Activated CD8-positive, alpha-beta T cell treated with anti-CD3 and anti-CD28 coated beads, Interleukin-2, amount 10 ng/mL, durations not matched to agents 7 days and 5 days (primary cell): ENCODE data around the gene LMOD2. TPM values are rescaled to one million over a fixed set of nuclear protein-coding genes. Genes with fewer than 3 reads are reported as not detected.
A peak's percentile ranks its signal among the peaks of the same experiment; 100 is the strongest.

Experiments
- ATAC-seq: fragments of 150-1000 bp; cut with Tn5 transposase; one replicate; pipeline ENCODE4 v1.10.0; 2021; ENCODE audit warnings: moderate library complexity
- CTCF ChIA-PET: fragments of 350-600 bp; sonication (Branson Sonifier 250); formaldehyde crosslinking; loops from one replicate; lab custom pipeline; 2021; ENCODE audit warnings: antibody characterized with exemption; lab: Charles Lee
- POLR2A ChIA-PET: fragments of 350-600 bp; sonication (Branson Sonifier 250); formaldehyde crosslinking; loops from one replicate; lab custom pipeline; 2021; ENCODE audit warnings: antibody characterized with exemption; lab: Charles Lee
- DNase-seq: peaks from one replicate; pipeline ENCODE4 v3.0.0-alpha.2; 2020
- H3K27ac Mint-ChIP-seq: one replicate; pipeline ENCODE4 v1.8.0; 2021; ENCODE audit warnings: mild to moderate bottlenecking, mixed read lengths
- H3K27me3 Mint-ChIP-seq: one replicate; pipeline ENCODE4 v1.8.0; 2021; ENCODE audit warnings: low read depth, mixed read lengths
- H3K36me3 Mint-ChIP-seq: one replicate; pipeline ENCODE4 v1.8.0; 2021; ENCODE audit warnings: low read depth, mixed read lengths
- H3K4me1 Mint-ChIP-seq: one replicate; pipeline ENCODE4 v1.8.0; 2021; ENCODE audit warnings: low read depth, mixed read lengths
- H3K4me3 Mint-ChIP-seq: one replicate; pipeline ENCODE4 v1.8.0; 2021; ENCODE audit warnings: mild to moderate bottlenecking, mixed read lengths
- H3K9me3 Mint-ChIP-seq: one replicate; pipeline ENCODE4 v1.8.0; 2022; ENCODE audit warnings: mixed read lengths; ENCODE audit not compliant: insufficient read depth
- total RNA-seq, 2 experiments: library from RNA; stranded (reverse); gene quantifications; one replicate each; pipeline ENCODE4 v1.2.3, GENCODE V29; 2021

The LMOD2 gene
- total RNA-seq, 2 experiments from 2014 or later, result not detected

- CTCF ChIA-PET, result no interaction called here
Measured at GRCh38 chr7:123674399-123675180, 18.9 kb downstream of the LMOD2 start.

GRCh38 chr7:123675181-123675473 is 19.5 kb downstream of the LMOD2 start:
- ATAC-seq, result no peak
- Mint-ChIP-seq H3K4me3 (no peak overlapping the region), H3K36me3 (peaks cover 5% of the 10 kb centered on the region), H3K27me3 (no peaks in the 10 kb centered on the region), H3K4me1 (no peaks in the 10 kb centered on the region), H3K9me3 (no peaks in the 10 kb centered on the region), H3K27ac (no peak overlapping the region)
- DNase-seq, result no peak
- CTCF ChIA-PET, result no interaction called here
- POLR2A ChIA-PET, result no interaction called here

More at GRCh38 chr7:123674399-123675180, 18.9 kb downstream of the LMOD2 start:
- DNase-seq (no peak), ATAC-seq (no peak)
- no peaks in the 10 kb centered on the region for H3K27me3 Mint-ChIP-seq
- H3K4me1 Mint-ChIP-seq, result no peaks in the 10 kb centered on the region
- H3K4me3 Mint-ChIP-seq, result no peak overlapping the region
- POLR2A ChIA-PET, result no interaction called here
- peaks cover 5% of the 10 kb centered on the region for H3K36me3 Mint-ChIP-seq
- H3K9me3 Mint-ChIP-seq, result no peaks in the 10 kb centered on the region
- H3K27ac Mint-ChIP-seq, result no peak overlapping the region

GRCh38 chr7:123677061-123677715 is 21.5 kb downstream of the LMOD2 start:
- no peak for DNase-seq
- ChIA-PET CTCF (interaction anchor here (1.5 to 1.9 kb wide), 2 partner anchors 25 to 53 kb away, joined by 4 read pairs; no protein-coding TSS in a partner anchor), POLR2A (interaction anchor here (0.8 kb wide), 1 partner anchor 11 kb away, joined by 3 read pairs; no protein-coding TSS in a partner anchor)
- Mint-ChIP-seq H3K27ac (no peak overlapping the region), H3K9me3 (no peaks in the 10 kb centered on the region), H3K27me3 (no peaks in the 10 kb centered on the region), H3K36me3 (peaks cover 6% of the 10 kb centered on the region), H3K4me3 (no peak overlapping the region), H3K4me1 (no peaks in the 10 kb centered on the region)
- ATAC-seq, result no peak

- CTCF ChIA-PET, result no interaction called here
- no peaks in the 10 kb centered on the region for H3K27me3 Mint-ChIP-seq
- POLR2A ChIA-PET, result interaction anchor here (0.7 kb wide), 1 partner anchor 741 kb away, joined by 3 read pairs; no protein-coding TSS in a partner anchor
Measured at GRCh38 chr7:123679614-123680013, 23.9 kb downstream of the LMOD2 start.

GRCh38 chr7:123680580-123680979 is 24.9 kb downstream of the LMOD2 start:
- Mint-ChIP-seq H3K36me3 (peaks cover 13% of the 10 kb centered on the region), H3K4me1 (no peaks in the 10 kb centered on the region), H3K9me3 (no peaks in the 10 kb centered on the region), H3K4me3 (no peak overlapping the region), H3K27ac (no peak overlapping the region), H3K27me3 (no peaks in the 10 kb centered on the region)
- ChIA-PET CTCF (interaction anchor here (1.3 kb wide), 1 partner anchor 117 kb away, joined by 4 read pairs; no protein-coding TSS in a partner anchor), POLR2A (no interaction called here)
- no peak for ATAC-seq
- DNase-seq, result no peak

More at GRCh38 chr7:123679614-123680013, 23.9 kb downstream of the LMOD2 start:
- Mint-ChIP-seq H3K27ac (no peak overlapping the region), H3K4me1 (no peaks in the 10 kb centered on the region), H3K9me3 (no peaks in the 10 kb centered on the region), H3K36me3 (peaks cover 13% of the 10 kb centered on the region), H3K4me3 (no peak overlapping the region)
- DNase-seq, result no peak
- no peak for ATAC-seq

- Mint-ChIP-seq H3K9me3 (no peaks in the 10 kb centered on the region), H3K4me3 (no peak overlapping the region), H3K27ac (no peak overlapping the region), H3K27me3 (no peaks in the 10 kb centered on the region), H3K36me3 (peaks cover 13% of the 10 kb centered on the region), H3K4me1 (no peaks in the 10 kb centered on the region)
- DNase-seq (no peak), ATAC-seq (no peak)
- ChIA-PET CTCF (interaction anchor here (1.3 to 2.0 kb wide), 6 partner anchors 24 to 191 kb away, joined by 3 to 15 read pairs (median 8); partner anchors contain the start of gene WASL), POLR2A (no interaction called here)
Measured at GRCh38 chr7:123681561-123681960, 25.9 kb downstream of the LMOD2 start.

GRCh38 chr7:123682690-123683089 is 27.0 kb downstream of the LMOD2 start:
- CTCF ChIA-PET, result interaction anchor here (0.7 to 2.0 kb wide), 18 partner anchors 9 to 190 kb away, joined by 3 to 15 read pairs (median 6); partner anchors contain the start of gene WASL
- POLR2A ChIA-PET, result no interaction called here
- DNase-seq (peak; percentile 55), ATAC-seq (no peak)
- no peak overlapping the region for H3K4me3 Mint-ChIP-seq
- peaks cover 13% of the 10 kb centered on the region for H3K36me3 Mint-ChIP-seq
- no peaks in the 10 kb centered on the region for H3K4me1 Mint-ChIP-seq
- H3K27me3 Mint-ChIP-seq, result no peaks in the 10 kb centered on the region
- no peak overlapping the region for H3K27ac Mint-ChIP-seq
- H3K9me3 Mint-ChIP-seq, result no peaks in the 10 kb centered on the region

- H3K36me3 Mint-ChIP-seq, result peaks cover 17% of the 10 kb centered on the region
- H3K4me3 Mint-ChIP-seq, result no peak overlapping the region
- ChIA-PET CTCF (no interaction called here), POLR2A (interaction anchor here (0.6 kb wide), 1 partner anchor 86 kb away, joined by 3 read pairs; no protein-coding TSS in a partner anchor)
- ATAC-seq, result no peak
- H3K9me3 Mint-ChIP-seq, result no peaks in the 10 kb centered on the region
- H3K27ac Mint-ChIP-seq, result no peak overlapping the region
- H3K4me1 Mint-ChIP-seq, result no peaks in the 10 kb centered on the region
- no peaks in the 10 kb centered on the region for H3K27me3 Mint-ChIP-seq
- DNase-seq, result no peak
Measured at GRCh38 chr7:123687161-123687560, 31.5 kb downstream of the LMOD2 start.

GRCh38 chr7:123687727-123688126 is 32.1 kb downstream of the LMOD2 start:
- CTCF ChIA-PET, result interaction anchor here (1.3 to 1.7 kb wide), 2 partner anchors 13 to 15 kb away, joined by 4 to 5 read pairs; no protein-coding TSS in a partner anchor
- Mint-ChIP-seq H3K27me3 (no peaks in the 10 kb centered on the region), H3K36me3 (peaks cover 22% of the 10 kb centered on the region), H3K27ac (no peak overlapping the region), H3K4me3 (no peak overlapping the region), H3K9me3 (no peaks in the 10 kb centered on the region), H3K4me1 (no peaks in the 10 kb centered on the region)
- no peak for ATAC-seq
- DNase-seq, result no peak
- POLR2A ChIA-PET, result no interaction called here

- H3K27ac Mint-ChIP-seq, result no peak overlapping the region
- no peak overlapping the region for H3K4me3 Mint-ChIP-seq
- H3K4me1 Mint-ChIP-seq, result no peaks in the 10 kb centered on the region
- ChIA-PET POLR2A (no interaction called here), CTCF (interaction anchor here (0.9 to 2.6 kb wide), 4 partner anchors 12 to 176 kb away, joined by 4 to 8 read pairs (median 4); no protein-coding TSS in a partner anchor)
- H3K36me3 Mint-ChIP-seq, result peaks cover 17% of the 10 kb centered on the region
- H3K27me3 Mint-ChIP-seq, result no peaks in the 10 kb centered on the region
- DNase-seq, result no peak
- no peak for ATAC-seq
- no peaks in the 10 kb centered on the region for H3K9me3 Mint-ChIP-seq
Measured at GRCh38 chr7:123689250-123689649, 33.6 kb downstream of the LMOD2 start.

GRCh38 chr7:123690550-123690949 is 34.9 kb downstream of the LMOD2 start:
- Mint-ChIP-seq H3K4me3 (no peak overlapping the region), H3K4me1 (no peaks in the 10 kb centered on the region), H3K9me3 (no peaks in the 10 kb centered on the region), H3K27me3 (no peaks in the 10 kb centered on the region), H3K27ac (no peak overlapping the region), H3K36me3 (peaks cover 16% of the 10 kb centered on the region)
- DNase-seq, result no peak
- ChIA-PET POLR2A (no interaction called here), CTCF (interaction anchor here (0.6 to 3.7 kb wide), 5 partner anchors 8 to 175 kb away, joined by 3 to 13 read pairs (median 4); no protein-coding TSS in a partner anchor)
- no peak for ATAC-seq
